Ascending aorta (tissue), 2 donors: Measurements from ENCODE around the gene CMYA5. TPM values are rescaled to one million over a fixed set of nuclear protein-coding genes. Genes with fewer than 3 reads are reported as not detected.

ENCODE experiments used
- DNase-seq, 2 donors: peaks; one replicate each; pipeline ENCODE4 v3.0.0-alpha.2; 2019; ENCODE audit warnings: low spot score in 2 of 2
- H3K27ac ChIP-seq, 2 donors: fragments of 200-600 bp; sonication (generic); one replicate each; pipeline ENCODE4 v1.5.1; 2016 to 2017; ENCODE audit warnings: mild to moderate bottlenecking in 1 of 2
- H3K27me3 ChIP-seq: fragments of 200-600 bp; sonication (generic); one replicate; pipeline ENCODE4 v1.5.1; 2017
- H3K36me3 ChIP-seq, 2 donors: fragments of 200-600 bp; sonication (generic); one replicate each; pipeline ENCODE4 v1.5.1; 2016
- H3K4me1 ChIP-seq, 2 donors: fragments of 200-600 bp; sonication (generic); one replicate each; pipeline ENCODE4 v1.5.1; 2016 to 2017; ENCODE audit warnings: mild to moderate bottlenecking in 1 of 2
- H3K4me3 ChIP-seq, 2 donors: fragments of 200-600 bp; sonication (generic); one replicate each; pipeline ENCODE4 v1.5.1; 2016 to 2017; ENCODE audit warnings: mild to moderate bottlenecking in 1 of 2
- H3K9me3 ChIP-seq, 2 donors: fragments of 200-600 bp; sonication (generic); one replicate each; pipeline ENCODE4 v1.5.1; 2016
- CTCF ChIP-seq, 3 experiments: fragments of 200-600 bp in 2 of 3; fragments of 450-650 bp in 1 of 3; sonication (generic) in 2 of 3; IDR thresholded peaks; one replicate each; pipeline ENCODE4 v1.5.1; 2016 to 2019; ENCODE audit warnings: antibody characterized with exemption in 3 of 3, mild to moderate bottlenecking in 1 of 3, moderate library complexity in 1 of 3
- intact Hi-C: fragments of 100-400 bp; cut with DNase I; formaldehyde crosslinking; loops from one replicate; pipeline ENCODE4 v1.15.1; 2023
- total RNA-seq: library from RNA; depleted of rRNA; stranded (reverse); fragments of >200 nt; gene quantifications from one replicate; pipeline ENCODE4 v1.1.0, GENCODE V29; 2016

The CMYA5 gene
- total RNA-seq, 1 donor from 2014 or later, result 1.2 TPM

GRCh38 chr5:79825802-79826201 is 136.2 kb downstream of the CMYA5 start:
- Histone ChIP-seq H3K4me1 (no peaks in the 10 kb centered on the region), H3K9me3 (no peaks in the 10 kb centered on the region), H3K27me3 (no peaks in the 10 kb centered on the region), H3K27ac (no peak overlapping the region), H3K4me3 (no peak overlapping the region), H3K36me3 (no peaks in the 10 kb centered on the region)
- intact Hi-C loops, result no loop called here
- TF ChIP-seq CTCF (IDR thresholded peaks at IDR 0.05), result no peak
- no peak for DNase-seq

GRCh38 chr5:79827159-79827629 is 137.6 kb downstream of the CMYA5 start:
- Histone ChIP-seq H3K27me3 (no peaks in the 10 kb centered on the region), H3K27ac (no peak overlapping the region), H3K4me1 (no peaks in the 10 kb centered on the region), H3K4me3 (no peak overlapping the region), H3K36me3 (no peaks in the 10 kb centered on the region), H3K9me3 (no peaks in the 10 kb centered on the region)
- intact Hi-C loops, result no loop called here
- DNase-seq, result no peak
- no peak for TF ChIP-seq CTCF (IDR thresholded peaks at IDR 0.05)

GRCh38 chr5:79829260-79829659 is 139.6 kb downstream of the CMYA5 start:
- H3K4me3 ChIP-seq, result no peak overlapping the region
- intact Hi-C loops, result no loop called here
- H3K9me3 ChIP-seq, result no peaks in the 10 kb centered on the region
- no peaks in the 10 kb centered on the region for H3K36me3 ChIP-seq
- H3K27ac ChIP-seq, result no peak overlapping the region
- no peak for TF ChIP-seq CTCF (IDR thresholded peaks at IDR 0.05)
- H3K27me3 ChIP-seq, result no peaks in the 10 kb centered on the region
- DNase-seq, result no peak
- no peaks in the 10 kb centered on the region for H3K4me1 ChIP-seq

- no peak overlapping the region for H3K4me3 ChIP-seq
- no peaks in the 10 kb centered on the region for H3K4me1 ChIP-seq
- H3K27me3 ChIP-seq, result no peaks in the 10 kb centered on the region
- intact Hi-C loops, result no loop called here
- H3K36me3 ChIP-seq, result no peaks in the 10 kb centered on the region
- no peaks in the 10 kb centered on the region for H3K9me3 ChIP-seq
- no peak for TF ChIP-seq CTCF (IDR thresholded peaks at IDR 0.05)
- no peak overlapping the region for H3K27ac ChIP-seq
- no peak for DNase-seq
Observed at GRCh38 chr5:79831381-79832309, 142.0 kb downstream of the CMYA5 start.

- DNase-seq, result no peak
- Histone ChIP-seq H3K4me3 (no peak overlapping the region), H3K36me3 (no peaks in the 10 kb centered on the region), H3K9me3 (no peaks in the 10 kb centered on the region), H3K4me1 (no peaks in the 10 kb centered on the region), H3K27me3 (no peaks in the 10 kb centered on the region), H3K27ac (no peak overlapping the region)
- intact Hi-C loops, result no loop called here
- TF ChIP-seq CTCF (IDR thresholded peaks at IDR 0.05), result no peak
Observed at GRCh38 chr5:79832911-79833310, 143.3 kb downstream of the CMYA5 start.
